Activated naive CD8-positive, alpha-beta T cell treated with anti-CD3 and anti-CD28 coated beads for 36 hours (primary cell): Measurements from ENCODE around the gene PPIF. TPM values are rescaled to one million over a fixed set of nuclear protein-coding genes. Genes with fewer than 3 reads are reported as not detected.

Source experiments
- DNase-seq: peaks from one replicate; pipeline ENCODE4 v3.0.0; 2021
- H3K27ac Mint-ChIP-seq: one replicate; pipeline ENCODE4 v1.8.0; 2022; ENCODE audit warnings: mild to moderate bottlenecking, moderate library complexity, mixed read lengths
- H3K27me3 Mint-ChIP-seq: one replicate; pipeline ENCODE4 v1.8.0; 2022; ENCODE audit warnings: mild to moderate bottlenecking, mixed read lengths
- H3K36me3 Mint-ChIP-seq: one replicate; pipeline ENCODE4 v1.8.0; 2021; ENCODE audit warnings: mild to moderate bottlenecking, mixed read lengths
- H3K4me1 Mint-ChIP-seq: one replicate; pipeline ENCODE4 v1.8.0; 2021; ENCODE audit warnings: mixed read lengths
- H3K4me3 Mint-ChIP-seq: one replicate; pipeline ENCODE4 v1.8.0; 2022; ENCODE audit warnings: mild to moderate bottlenecking, moderate library complexity, mixed read lengths
- H3K9me3 Mint-ChIP-seq: one replicate; pipeline ENCODE4 v1.8.0; 2022; ENCODE audit warnings: mixed read lengths
- total RNA-seq, 2 experiments: library from RNA; stranded (reverse); gene quantifications; one replicate each; pipeline ENCODE4 v1.2.3, GENCODE V29; 2021

The PPIF gene
- total RNA-seq, 2 experiments from 2014 or later, result 163 to 176 TPM

GRCh38 chr10:79377557-79378382 lies 30.5 kb downstream of the PPIF start:
- no peak overlapping the region for H3K4me3 Mint-ChIP-seq
- no peak for DNase-seq
- H3K4me1 Mint-ChIP-seq, result peaks cover 2% of the 10 kb centered on the region
- H3K27me3 Mint-ChIP-seq, result no peaks in the 10 kb centered on the region
- H3K27ac Mint-ChIP-seq, result no peak overlapping the region
- H3K9me3 Mint-ChIP-seq, result no peaks in the 10 kb centered on the region
- H3K36me3 Mint-ChIP-seq, result no peaks in the 10 kb centered on the region

GRCh38 chr10:79378383-79378646 lies 31.0 kb downstream of the PPIF start:
- H3K9me3 Mint-ChIP-seq, result no peaks in the 10 kb centered on the region
- no peak for DNase-seq
- H3K4me3 Mint-ChIP-seq, result no peak overlapping the region
- H3K4me1 Mint-ChIP-seq, result peaks cover 2% of the 10 kb centered on the region
- H3K27ac Mint-ChIP-seq, result no peak overlapping the region
- H3K27me3 Mint-ChIP-seq, result no peaks in the 10 kb centered on the region
- H3K36me3 Mint-ChIP-seq, result no peaks in the 10 kb centered on the region

- no peak overlapping the region for H3K27ac Mint-ChIP-seq
- no peaks in the 10 kb centered on the region for H3K27me3 Mint-ChIP-seq
- no peaks in the 10 kb centered on the region for H3K9me3 Mint-ChIP-seq
- no peak overlapping the region for H3K4me3 Mint-ChIP-seq
- no peaks in the 10 kb centered on the region for H3K36me3 Mint-ChIP-seq
- peaks cover 2% of the 10 kb centered on the region for H3K4me1 Mint-ChIP-seq
- no peak for DNase-seq
Measured at GRCh38 chr10:79378647-79379511, 31.6 kb downstream of the PPIF start.

- H3K4me3 Mint-ChIP-seq, result no peak overlapping the region
- no peaks in the 10 kb centered on the region for H3K9me3 Mint-ChIP-seq
- no peaks in the 10 kb centered on the region for H3K36me3 Mint-ChIP-seq
- no peaks in the 10 kb centered on the region for H3K27me3 Mint-ChIP-seq
- peaks cover 1% of the 10 kb centered on the region for H3K4me1 Mint-ChIP-seq
- no peak for DNase-seq
- H3K27ac Mint-ChIP-seq, result no peak overlapping the region
Measured at GRCh38 chr10:79379512-79380124, 32.3 kb downstream of the PPIF start.

GRCh38 chr10:79380125-79380945 lies 33.1 kb downstream of the PPIF start:
- no peak overlapping the region for H3K4me3 Mint-ChIP-seq
- DNase-seq, result no peak
- no peaks in the 10 kb centered on the region for H3K27me3 Mint-ChIP-seq
- no peaks in the 10 kb centered on the region for H3K4me1 Mint-ChIP-seq
- H3K27ac Mint-ChIP-seq, result no peak overlapping the region
- H3K36me3 Mint-ChIP-seq, result no peaks in the 10 kb centered on the region
- H3K9me3 Mint-ChIP-seq, result no peaks in the 10 kb centered on the region

- Mint-ChIP-seq H3K4me3 (no peak overlapping the region), H3K9me3 (no peaks in the 10 kb centered on the region), H3K27me3 (no peaks in the 10 kb centered on the region), H3K4me1 (no peaks in the 10 kb centered on the region), H3K27ac (no peak overlapping the region), H3K36me3 (no peaks in the 10 kb centered on the region)
- DNase-seq, result no peak
Measured at GRCh38 chr10:79380946-79381721, 33.9 kb downstream of the PPIF start.

GRCh38 chr10:79381804-79382221 lies 34.5 kb downstream of the PPIF start:
- no peaks in the 10 kb centered on the region for H3K4me1 Mint-ChIP-seq
- no peak overlapping the region for H3K4me3 Mint-ChIP-seq
- no peaks in the 10 kb centered on the region for H3K27me3 Mint-ChIP-seq
- H3K36me3 Mint-ChIP-seq, result no peaks in the 10 kb centered on the region
- H3K9me3 Mint-ChIP-seq, result no peaks in the 10 kb centered on the region
- DNase-seq, result no peak
- H3K27ac Mint-ChIP-seq, result no peak overlapping the region

GRCh38 chr10:79382491-79382941 lies 35.2 kb downstream of the PPIF start:
- no peak for DNase-seq
- no peaks in the 10 kb centered on the region for H3K9me3 Mint-ChIP-seq
- no peaks in the 10 kb centered on the region for H3K4me1 Mint-ChIP-seq
- no peaks in the 10 kb centered on the region for H3K27me3 Mint-ChIP-seq
- no peak overlapping the region for H3K4me3 Mint-ChIP-seq
- no peaks in the 10 kb centered on the region for H3K36me3 Mint-ChIP-seq
- no peak overlapping the region for H3K27ac Mint-ChIP-seq

GRCh38 chr10:79383974-79384606 lies 36.8 kb downstream of the PPIF start:
- Mint-ChIP-seq H3K4me3 (no peak overlapping the region), H3K27me3 (no peaks in the 10 kb centered on the region), H3K36me3 (no peaks in the 10 kb centered on the region), H3K27ac (no peak overlapping the region), H3K9me3 (no peaks in the 10 kb centered on the region), H3K4me1 (no peaks in the 10 kb centered on the region)
- DNase-seq, result no peak

GRCh38 chr10:79384773-79385391 lies 37.6 kb downstream of the PPIF start:
- Mint-ChIP-seq H3K36me3 (no peaks in the 10 kb centered on the region), H3K9me3 (no peaks in the 10 kb centered on the region), H3K4me1 (no peaks in the 10 kb centered on the region), H3K27ac (no peak overlapping the region), H3K27me3 (no peaks in the 10 kb centered on the region), H3K4me3 (no peak overlapping the region)
- DNase-seq, result no peak

- Mint-ChIP-seq H3K4me1 (no peaks in the 10 kb centered on the region), H3K9me3 (no peaks in the 10 kb centered on the region), H3K4me3 (no peak overlapping the region), H3K36me3 (no peaks in the 10 kb centered on the region), H3K27ac (no peak overlapping the region), H3K27me3 (no peaks in the 10 kb centered on the region)
- DNase-seq, result no peak
Measured at GRCh38 chr10:79385392-79385795, 38.1 kb downstream of the PPIF start.

- no peaks in the 10 kb centered on the region for H3K4me1 Mint-ChIP-seq
Measured at GRCh38 chr10:79385804-79386531, 38.7 kb downstream of the PPIF start.

More at GRCh38 chr10:79385804-79386531, 38.7 kb downstream of the PPIF start:
- Mint-ChIP-seq H3K9me3 (no peaks in the 10 kb centered on the region), H3K27ac (no peak overlapping the region), H3K36me3 (no peaks in the 10 kb centered on the region), H3K4me3 (no peak overlapping the region), H3K27me3 (no peaks in the 10 kb centered on the region)
- no peak for DNase-seq
